HUES6 (cell line): Measurements from ENCODE around the gene HIVEP3.

Source experiments
- H3K27ac ChIP-seq: 2 replicates; pipeline ENCODE4 v1.7.0; 2013; ENCODE audit warnings: low read depth, mild to moderate bottlenecking, low read length, inconsistent platforms
- H3K27me3 ChIP-seq: 2 replicates; pipeline ENCODE4 v1.6.1; 2013; ENCODE audit warnings: low read length; ENCODE audit not compliant: control insufficient read depth, insufficient read depth
- H3K36me3 ChIP-seq: 2 replicates; pipeline ENCODE4 v1.6.1; 2013; ENCODE audit warnings: low read length; ENCODE audit not compliant: control insufficient read depth, insufficient read depth
- H3K4me1 ChIP-seq: 2 replicates; pipeline ENCODE4 v1.6.1; 2013; ENCODE audit warnings: low read length; ENCODE audit not compliant: control insufficient read depth, insufficient read depth
- H3K4me3 ChIP-seq: 2 replicates; pipeline ENCODE4 v1.5.1; 2013; ENCODE audit warnings: low read depth, low read length
- H3K9ac ChIP-seq: one replicate; pipeline ENCODE4 v1.6.1; 2013; ENCODE audit warnings: mild to moderate bottlenecking, low read length
- H3K9me3 ChIP-seq: 2 replicates; pipeline ENCODE4 v1.6.1; 2013; ENCODE audit warnings: low read depth, low read length; ENCODE audit not compliant: control insufficient read depth, insufficient read depth

HIVEP3 gene

DNA sequence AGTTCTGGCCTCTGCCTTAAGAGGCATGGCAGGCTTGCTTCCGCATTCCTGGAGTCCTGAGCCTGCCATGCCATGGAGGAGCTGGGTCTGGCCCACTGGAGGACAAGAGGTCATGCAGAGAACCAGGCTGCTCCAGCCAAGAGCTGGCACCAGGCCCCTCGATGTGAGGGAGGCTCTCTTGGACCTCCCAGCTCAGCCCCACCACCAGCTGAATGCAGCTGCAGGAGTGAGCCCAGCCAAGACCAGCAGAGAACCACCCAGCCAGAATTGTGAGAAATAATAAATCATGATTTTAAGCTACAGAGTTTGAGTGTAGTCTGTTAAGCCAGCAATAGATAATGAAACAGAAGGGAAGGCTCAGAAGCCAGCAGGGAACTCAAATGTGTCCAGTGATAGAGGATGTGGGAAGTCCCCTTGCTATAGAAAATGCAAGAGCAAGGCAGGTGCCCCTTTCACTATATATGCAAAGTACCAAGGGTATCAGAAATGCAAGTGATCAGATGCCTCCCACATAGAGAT lies 118.4 kb downstream of the HIVEP3 start:
- H3K27me3 ChIP-seq, result no peaks in the 10 kb centered on the region
- H3K9me3 ChIP-seq, result no peaks in the 10 kb centered on the region
- H3K9ac ChIP-seq, result no peak overlapping the region
- H3K36me3 ChIP-seq, result no peaks in the 10 kb centered on the region
- H3K4me3 ChIP-seq, result no peak overlapping the region
- H3K27ac ChIP-seq, result no peak overlapping the region
- H3K4me1 ChIP-seq, result no peaks in the 10 kb centered on the region

DNA sequence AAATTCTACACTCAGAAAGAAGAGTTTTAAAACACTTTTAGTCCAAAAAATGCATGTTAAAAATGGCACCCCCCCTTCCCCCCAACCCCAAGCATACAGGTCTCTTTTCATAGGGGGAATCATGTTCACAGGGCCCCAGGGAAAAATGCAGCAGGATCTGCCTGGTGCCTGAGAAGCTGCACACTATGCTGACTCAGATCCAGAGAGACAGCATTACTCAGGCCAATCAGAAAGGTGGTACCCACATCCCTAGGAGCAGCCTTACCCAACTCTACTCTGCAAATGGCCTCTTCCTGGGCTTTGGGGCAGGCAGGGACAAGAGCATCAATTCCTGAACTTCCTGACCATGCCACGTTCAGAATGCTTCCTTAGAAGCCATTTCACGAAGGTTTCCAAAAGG lies 119.0 kb downstream of the HIVEP3 start:
- Histone ChIP-seq H3K27ac (no peak overlapping the region), H3K27me3 (no peaks in the 10 kb centered on the region), H3K9me3 (no peaks in the 10 kb centered on the region), H3K36me3 (no peaks in the 10 kb centered on the region), H3K9ac (no peak overlapping the region), H3K4me1 (no peaks in the 10 kb centered on the region), H3K4me3 (no peak overlapping the region)

DNA sequence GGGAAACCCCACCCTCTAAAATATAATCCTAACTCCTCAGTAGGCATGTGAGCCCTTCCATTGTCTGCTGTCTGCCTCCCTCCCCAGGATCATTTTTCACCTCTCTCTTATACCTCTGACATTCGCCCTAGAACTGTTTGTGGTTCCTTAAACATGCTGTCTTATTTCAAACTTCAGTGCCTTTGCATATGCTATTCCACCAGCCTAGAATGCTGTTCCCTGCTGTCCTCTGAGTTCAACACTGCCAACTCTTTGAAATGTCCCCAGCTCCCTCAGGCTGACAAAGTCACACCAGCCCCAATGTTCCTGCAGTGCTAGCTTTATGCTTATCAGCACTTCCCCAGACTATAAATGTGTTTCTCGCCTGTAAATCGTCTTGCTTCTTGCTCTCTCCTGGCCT lies 119.5 kb downstream of the HIVEP3 start:
- Histone ChIP-seq H3K27me3 (no peaks in the 10 kb centered on the region), H3K9me3 (no peaks in the 10 kb centered on the region), H3K36me3 (no peaks in the 10 kb centered on the region), H3K9ac (no peak overlapping the region), H3K4me3 (no peak overlapping the region), H3K4me1 (no peaks in the 10 kb centered on the region), H3K27ac (no peak overlapping the region)

DNA sequence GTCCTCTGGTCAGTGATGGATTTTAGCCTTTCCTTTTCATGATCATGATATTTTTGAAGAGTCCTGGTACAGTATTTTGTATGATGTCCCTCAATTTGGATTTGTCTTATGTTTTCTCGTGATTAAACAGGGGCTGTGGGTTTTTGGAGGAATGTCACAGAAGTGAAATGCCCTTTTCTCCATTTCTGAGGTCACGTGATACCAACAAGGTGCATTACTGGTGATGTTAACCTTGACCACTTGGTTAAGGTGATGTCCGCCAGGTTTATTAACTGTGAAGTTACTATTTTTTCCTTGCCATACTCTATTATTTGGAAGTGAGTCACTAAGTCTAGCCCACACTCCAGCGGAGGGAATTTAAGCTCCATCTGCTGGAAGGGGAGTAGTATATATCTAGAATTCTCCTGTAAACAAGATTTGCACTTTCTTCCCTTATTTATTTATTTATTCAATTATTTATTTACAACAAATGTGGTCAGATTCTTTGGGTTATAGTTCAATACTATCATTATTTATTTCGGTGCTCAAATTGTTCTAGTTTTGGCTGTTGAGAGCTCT lies 123.4 kb downstream of the HIVEP3 start:
- Histone ChIP-seq H3K9me3 (no peaks in the 10 kb centered on the region), H3K9ac (no peak overlapping the region), H3K27me3 (no peaks in the 10 kb centered on the region), H3K36me3 (no peaks in the 10 kb centered on the region), H3K4me1 (no peaks in the 10 kb centered on the region), H3K4me3 (no peak overlapping the region), H3K27ac (no peak overlapping the region)

DNA sequence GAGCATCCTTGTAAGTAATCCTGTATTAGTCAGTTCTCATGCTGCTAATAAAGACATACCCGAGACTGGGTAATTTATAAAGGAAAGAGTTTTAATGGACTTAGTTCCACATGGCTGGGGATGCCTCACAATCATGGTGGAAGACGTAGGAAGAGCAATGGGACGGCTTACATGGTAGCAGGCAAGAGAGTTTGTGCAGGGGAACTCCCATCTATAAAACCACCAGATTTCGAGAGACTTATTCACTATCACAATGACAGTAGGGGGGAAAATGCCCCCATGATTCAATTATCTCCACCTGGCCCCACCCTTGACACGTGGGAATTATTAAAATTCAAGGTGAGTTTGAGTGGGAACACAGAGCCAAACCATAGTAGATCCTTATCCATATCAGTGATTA lies 124.7 kb downstream of the HIVEP3 start:
- H3K4me3 ChIP-seq, result no peak overlapping the region
- no peak overlapping the region for H3K9ac ChIP-seq
- no peaks in the 10 kb centered on the region for H3K9me3 ChIP-seq
- H3K27ac ChIP-seq, result no peak overlapping the region
- no peaks in the 10 kb centered on the region for H3K36me3 ChIP-seq
- H3K4me1 ChIP-seq, result no peaks in the 10 kb centered on the region
- no peaks in the 10 kb centered on the region for H3K27me3 ChIP-seq

DNA sequence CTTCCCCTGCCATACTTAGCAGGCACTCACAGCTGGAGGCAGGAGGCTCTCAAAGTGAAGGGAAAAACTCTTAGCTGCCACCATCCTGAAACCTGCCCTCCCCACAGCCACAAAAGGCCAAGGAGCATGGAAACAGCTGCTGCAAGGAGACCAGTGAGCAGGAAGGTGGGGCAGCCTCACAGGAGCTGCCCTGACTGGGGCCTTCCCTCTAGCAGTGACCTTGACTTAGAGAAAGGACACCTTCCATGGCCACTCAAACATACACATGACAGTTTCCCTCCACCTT lies 126.3 kb downstream of the HIVEP3 start:
- Histone ChIP-seq H3K4me3 (no peak overlapping the region), H3K36me3 (no peaks in the 10 kb centered on the region)

DNA sequence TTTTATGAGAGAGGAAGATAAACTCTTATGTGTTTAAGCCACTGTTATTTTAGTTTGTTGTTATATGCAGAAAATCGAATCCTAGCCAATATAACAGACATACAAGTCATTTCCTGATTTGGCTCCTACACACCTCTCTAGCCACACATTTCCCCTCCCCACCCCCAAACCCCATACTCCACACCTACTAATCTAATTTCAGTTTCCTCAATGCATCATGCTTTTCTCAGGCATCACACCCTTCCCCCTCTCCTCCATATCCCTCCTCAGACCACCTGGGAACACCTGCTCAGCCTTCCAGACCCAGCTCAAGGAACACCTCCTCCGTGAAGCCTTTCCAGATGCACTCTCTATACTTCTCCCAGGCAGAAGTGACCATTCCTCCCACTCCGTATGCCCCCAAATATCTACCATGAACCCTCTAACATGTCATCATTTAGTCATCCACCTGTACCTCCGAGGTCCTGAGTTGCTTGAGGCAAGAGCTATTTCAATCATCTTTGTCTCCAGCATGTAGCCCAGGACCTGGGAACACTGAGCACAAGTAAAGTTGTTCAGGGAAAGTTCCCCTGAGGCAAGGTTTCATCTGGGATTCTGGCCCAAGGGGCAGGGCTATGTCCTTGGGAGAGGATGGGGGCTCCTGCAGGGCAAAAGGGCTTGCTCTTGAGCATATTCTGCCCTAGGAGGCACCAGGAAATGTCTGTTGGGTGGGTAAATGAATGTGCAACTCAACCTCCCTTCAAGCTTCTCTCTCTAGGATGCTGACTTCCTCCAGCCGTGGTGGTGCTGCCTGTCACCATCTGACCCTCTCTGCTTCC lies 126.8 kb downstream of the HIVEP3 start:
- no peak overlapping the region for H3K9ac ChIP-seq
- no peak overlapping the region for H3K4me3 ChIP-seq
- no peaks in the 10 kb centered on the region for H3K4me1 ChIP-seq
- no peaks in the 10 kb centered on the region for H3K9me3 ChIP-seq
- no peak overlapping the region for H3K27ac ChIP-seq
- no peaks in the 10 kb centered on the region for H3K27me3 ChIP-seq
- H3K36me3 ChIP-seq, result no peaks in the 10 kb centered on the region

More for the DNA sequence above, 126.3 kb downstream of the HIVEP3 start:
- Histone ChIP-seq H3K27ac (no peak overlapping the region), H3K9ac (no peak overlapping the region), H3K9me3 (no peaks in the 10 kb centered on the region), H3K4me1 (no peaks in the 10 kb centered on the region), H3K27me3 (no peaks in the 10 kb centered on the region)

DNA sequence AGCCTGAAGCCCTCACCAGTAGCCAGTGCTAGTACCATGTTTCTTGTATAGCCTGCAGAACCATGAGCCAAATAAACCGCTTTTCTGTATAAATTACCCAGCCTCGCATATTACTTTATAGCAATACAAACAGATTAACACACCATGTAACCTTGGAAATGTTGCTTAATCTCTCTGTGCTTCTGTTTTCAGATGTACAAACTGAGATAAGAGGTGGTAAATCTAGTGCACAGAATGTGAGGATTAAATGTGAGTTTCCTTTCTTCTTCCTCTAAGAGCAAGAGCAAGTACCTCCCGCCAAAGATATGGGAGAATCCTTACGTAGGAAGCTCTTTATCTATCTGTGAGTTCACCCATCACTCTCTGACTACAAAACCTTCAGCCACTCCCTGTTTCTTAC lies 128.4 kb downstream of the HIVEP3 start:
- H3K27ac ChIP-seq, result no peak overlapping the region
- H3K27me3 ChIP-seq, result no peaks in the 10 kb centered on the region
- no peak overlapping the region for H3K4me3 ChIP-seq
- no peaks in the 10 kb centered on the region for H3K9me3 ChIP-seq
- no peaks in the 10 kb centered on the region for H3K4me1 ChIP-seq
- H3K36me3 ChIP-seq, result no peaks in the 10 kb centered on the region
- no peak overlapping the region for H3K9ac ChIP-seq

DNA sequence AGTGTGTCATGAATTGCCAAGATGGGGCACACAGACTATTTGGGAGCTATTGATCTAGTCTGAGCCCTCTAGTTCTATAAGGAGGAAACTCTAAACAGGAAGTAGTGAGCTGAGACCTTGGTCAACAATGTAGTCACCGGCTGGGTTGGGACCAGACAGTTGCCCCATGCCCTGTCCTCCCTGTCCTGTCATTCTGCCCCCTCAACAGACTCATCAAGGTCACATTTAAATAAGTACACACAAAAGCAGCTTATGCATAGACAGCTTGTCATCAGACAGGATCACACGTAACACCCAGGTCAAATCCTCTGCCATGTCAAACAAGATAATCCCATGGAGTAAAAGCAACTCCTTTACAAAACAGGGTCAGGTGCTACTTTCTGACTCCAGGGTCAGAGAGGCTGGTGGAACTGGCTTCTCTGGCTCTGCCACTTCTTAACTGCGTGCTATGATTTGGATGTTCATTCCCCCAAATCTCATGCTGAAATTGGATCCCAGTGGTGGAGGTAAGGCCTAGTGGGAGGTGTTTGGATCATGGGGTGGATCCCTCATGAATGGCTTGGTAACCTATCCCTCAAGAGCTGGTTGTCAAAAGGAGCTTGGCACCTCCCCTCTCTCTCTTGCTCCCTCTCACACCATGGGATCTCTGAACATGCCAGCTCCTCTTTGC lies 128.9 kb downstream of the HIVEP3 start:
- Histone ChIP-seq H3K9me3 (no peaks in the 10 kb centered on the region), H3K4me3 (no peak overlapping the region), H3K4me1 (no peaks in the 10 kb centered on the region), H3K27ac (no peak overlapping the region), H3K36me3 (no peaks in the 10 kb centered on the region), H3K27me3 (no peaks in the 10 kb centered on the region), H3K9ac (no peak overlapping the region)

DNA sequence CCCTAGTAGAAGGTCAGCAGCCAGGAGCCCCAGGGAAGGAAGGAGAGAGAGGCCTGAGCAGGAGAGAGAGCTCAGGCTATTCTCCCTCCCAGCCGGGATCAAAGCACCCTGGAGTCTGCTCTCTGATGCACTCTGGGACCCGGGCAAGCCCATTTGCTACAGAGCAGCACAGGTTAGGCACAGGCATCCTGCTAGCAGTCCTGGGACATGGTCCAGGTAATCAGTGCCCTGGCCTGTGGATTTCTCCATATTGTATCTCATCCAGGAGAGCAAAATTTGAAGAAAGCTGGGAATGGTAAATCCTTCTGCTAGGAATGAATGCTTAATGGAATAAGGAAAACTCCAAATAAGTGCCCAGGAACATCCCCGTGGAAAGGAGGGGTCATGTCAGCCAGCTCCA lies 130.3 kb downstream of the HIVEP3 start:
- Histone ChIP-seq H3K4me1 (no peaks in the 10 kb centered on the region), H3K9me3 (no peaks in the 10 kb centered on the region), H3K9ac (no peak overlapping the region), H3K27ac (no peak overlapping the region), H3K27me3 (no peaks in the 10 kb centered on the region), H3K4me3 (no peak overlapping the region), H3K36me3 (no peaks in the 10 kb centered on the region)

DNA sequence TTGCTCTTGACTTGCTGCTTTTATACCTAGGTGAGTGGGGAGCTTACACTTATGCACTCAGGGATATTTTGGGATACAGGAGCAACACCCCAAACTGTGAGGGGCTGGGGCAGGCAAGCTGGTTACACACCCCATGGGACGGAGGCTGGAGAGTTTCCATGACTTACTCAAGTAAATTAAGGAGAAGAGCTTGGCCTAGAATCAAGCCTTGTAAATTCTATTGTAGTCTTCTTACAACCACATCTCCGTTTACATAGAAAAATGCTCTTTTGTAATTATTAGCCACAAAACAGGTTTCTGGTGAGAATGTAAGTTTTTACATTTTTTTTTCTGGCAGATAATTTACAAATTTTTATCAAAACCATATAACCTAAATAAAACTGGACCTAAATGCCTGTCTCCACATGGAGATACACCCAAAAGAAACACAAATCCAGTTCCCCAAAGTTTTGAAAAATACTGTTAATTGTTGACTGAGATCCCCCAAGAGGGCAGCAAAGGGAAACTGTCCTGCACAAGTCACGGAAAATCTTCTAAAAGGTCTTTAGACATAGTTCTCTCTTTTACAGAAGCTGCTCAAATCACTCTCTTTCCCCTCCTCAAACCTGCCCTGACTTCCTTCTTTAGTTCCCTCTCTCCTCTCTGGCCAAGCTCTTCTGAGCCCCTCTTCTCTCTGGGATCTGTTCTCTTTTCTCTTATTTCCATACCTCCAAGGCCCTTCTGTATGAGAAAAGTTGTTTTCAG lies 134.0 kb downstream of the HIVEP3 start:
- no peaks in the 10 kb centered on the region; the same call in 1 of the 2 replicates for H3K27me3 ChIP-seq
- no peak overlapping the region for H3K9ac ChIP-seq
- H3K36me3 ChIP-seq, result no peaks in the 10 kb centered on the region
- peaks cover 3% of the 10 kb centered on the region; the same call in 1 of the 2 replicates for H3K4me1 ChIP-seq
- H3K9me3 ChIP-seq, result no peaks in the 10 kb centered on the region
- H3K4me3 ChIP-seq, result no peak overlapping the region
- H3K27ac ChIP-seq, result no peak overlapping the region
